Astrocyte (in vitro differentiated cells and primary cell): ENCODE measurements around the gene EVC2. TPM values are rescaled to one million over a fixed set of nuclear protein-coding genes. Genes with fewer than 3 reads are reported as not detected.

Experiments used
- DNase-seq: peaks from one replicate; pipeline ENCODE4 v3.0.0-alpha.2; 2010; ENCODE audit warnings: low read depth
- FAIRE-seq: peaks from 2 replicates; lab custom pipeline; 2011; peaks lifted over from hg19 to GRCh38; lab: Jason Lieb, UNC
- H2AFZ ChIP-seq: 2 replicates; pipeline ENCODE4 v1.6.0; 2012; ENCODE audit warnings: low read depth, low read length, inconsistent platforms
- H3K27ac ChIP-seq: 2 replicates; pipeline ENCODE4 v1.5.1; 2011; ENCODE audit warnings: low read depth, low read length, inconsistent platforms
- H3K27me3 ChIP-seq: 2 replicates; pipeline ENCODE4 v1.6.0; 2011; ENCODE audit warnings: low read length, inconsistent platforms; ENCODE audit not compliant: insufficient read depth
- H3K36me3 ChIP-seq: 2 replicates; pipeline ENCODE4 v1.5.1; 2011; ENCODE audit warnings: low read length, inconsistent platforms; ENCODE audit not compliant: insufficient read depth
- H3K4me1 ChIP-seq: 2 replicates; pipeline ENCODE4 v1.5.1; 2011; ENCODE audit warnings: low read length, inconsistent platforms; ENCODE audit not compliant: insufficient read depth
- H3K4me2 ChIP-seq: 2 replicates; pipeline ENCODE4 v1.6.0; 2012; ENCODE audit warnings: low read length, inconsistent platforms
- H3K4me3 ChIP-seq: 2 replicates; pipeline ENCODE4 v1.5.1; 2011; ENCODE audit warnings: low read depth, mild to moderate bottlenecking, low read length, inconsistent platforms; ENCODE audit not compliant: insufficient read depth
- H3K79me2 ChIP-seq: 2 replicates; pipeline ENCODE4 v1.6.0; 2012; ENCODE audit warnings: mild to moderate bottlenecking, low read length, inconsistent platforms; ENCODE audit not compliant: insufficient read depth
- H3K9ac ChIP-seq: 2 replicates; pipeline ENCODE4 v1.6.0; 2012; ENCODE audit warnings: mild to moderate bottlenecking, low read length, inconsistent platforms
- H3K9me3 ChIP-seq: 2 replicates; pipeline ENCODE4 v1.5.1; 2012; ENCODE audit warnings: low read depth, mild to moderate bottlenecking, low read length, inconsistent platforms; ENCODE audit not compliant: insufficient read depth
- H4K20me1 ChIP-seq: 2 replicates; pipeline ENCODE4 v1.6.0; 2012; ENCODE audit warnings: low read length, inconsistent platforms; ENCODE audit not compliant: insufficient read depth
- H3K27ac Mint-ChIP-seq: one replicate; pipeline ENCODE4 v1.8.0; 2021; ENCODE audit warnings: mild to moderate bottlenecking, mixed read lengths; ENCODE audit not compliant: unreplicated experiment
- H3K27me3 Mint-ChIP-seq: one replicate; pipeline ENCODE4 v1.8.0; 2021; ENCODE audit warnings: low read depth, mixed read lengths; ENCODE audit not compliant: unreplicated experiment
- H3K36me3 Mint-ChIP-seq: one replicate; pipeline ENCODE4 v1.8.0; 2021; ENCODE audit warnings: low read depth, mixed read lengths; ENCODE audit not compliant: unreplicated experiment
- H3K4me1 Mint-ChIP-seq: one replicate; pipeline ENCODE4 v1.8.0; 2021; ENCODE audit warnings: low read depth, mixed read lengths; ENCODE audit not compliant: unreplicated experiment
- H3K4me3 Mint-ChIP-seq: one replicate; pipeline ENCODE4 v1.8.0; 2021; ENCODE audit warnings: mild to moderate bottlenecking, moderate library complexity, mixed read lengths; ENCODE audit not compliant: unreplicated experiment
- H3K9me3 Mint-ChIP-seq: one replicate; pipeline ENCODE4 v1.8.0; 2021; ENCODE audit warnings: mild to moderate bottlenecking, mixed read lengths; ENCODE audit not compliant: unreplicated experiment
- EZH2 ChIP-seq: IDR thresholded peaks from 2 replicates; pipeline ENCODE4 v1.6.1; 2012; ENCODE audit warnings: mild to moderate bottlenecking, low read length, inconsistent platforms; ENCODE audit not compliant: insufficient read depth
- total RNA-seq: library from RNA; stranded (reverse); gene quantifications from 2 replicates; pipeline ENCODE4 v1.2.1, GENCODE V29; 2021
- TF ChIP-seq, protein P1 (sequence below): IDR thresholded peaks from 2 replicates; pipeline ENCODE4 v1.5.1; 2011; ENCODE audit warnings: low read depth, mild to moderate bottlenecking, inconsistent platforms, low read length, moderate library complexity; ENCODE audit not compliant: insufficient read depth

Gene EVC2
- total RNA-seq, 1 donor from 2014 or later: 3.3 TPM

DNA sequence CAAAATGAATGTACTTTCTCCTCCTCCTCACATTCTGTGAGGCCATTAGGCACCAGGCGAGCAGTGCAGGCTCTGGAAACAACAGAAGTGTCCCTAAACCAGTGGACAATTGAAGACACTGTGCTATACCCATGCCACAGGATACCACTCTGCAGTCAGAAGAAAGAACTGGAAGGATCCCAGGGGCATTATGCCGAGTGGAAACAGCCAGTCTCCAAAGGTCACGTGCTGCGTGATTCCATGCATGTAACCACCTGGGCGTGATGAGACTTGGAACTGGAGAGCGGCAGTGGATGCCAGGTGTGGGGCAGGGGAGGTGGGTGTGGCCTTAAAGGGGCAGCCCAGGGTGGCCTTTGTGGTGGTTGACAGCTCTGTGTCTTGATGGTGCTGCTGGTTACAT, 139.4 kb downstream of the EVC2 start:
- DNase-seq (no peak), FAIRE-seq (no peak)
- no peak overlapping the region for H3K4me2 ChIP-seq
- H3K4me3 ChIP-seq: no peak overlapping the region
- H3K36me3 ChIP-seq: peaks cover 6% of the 10 kb centered on the region
- H3K27ac ChIP-seq: no peak overlapping the region
- peaks cover 3% of the 10 kb centered on the region for H3K9me3 Mint-ChIP-seq
- TF ChIP-seq, protein P1, sequence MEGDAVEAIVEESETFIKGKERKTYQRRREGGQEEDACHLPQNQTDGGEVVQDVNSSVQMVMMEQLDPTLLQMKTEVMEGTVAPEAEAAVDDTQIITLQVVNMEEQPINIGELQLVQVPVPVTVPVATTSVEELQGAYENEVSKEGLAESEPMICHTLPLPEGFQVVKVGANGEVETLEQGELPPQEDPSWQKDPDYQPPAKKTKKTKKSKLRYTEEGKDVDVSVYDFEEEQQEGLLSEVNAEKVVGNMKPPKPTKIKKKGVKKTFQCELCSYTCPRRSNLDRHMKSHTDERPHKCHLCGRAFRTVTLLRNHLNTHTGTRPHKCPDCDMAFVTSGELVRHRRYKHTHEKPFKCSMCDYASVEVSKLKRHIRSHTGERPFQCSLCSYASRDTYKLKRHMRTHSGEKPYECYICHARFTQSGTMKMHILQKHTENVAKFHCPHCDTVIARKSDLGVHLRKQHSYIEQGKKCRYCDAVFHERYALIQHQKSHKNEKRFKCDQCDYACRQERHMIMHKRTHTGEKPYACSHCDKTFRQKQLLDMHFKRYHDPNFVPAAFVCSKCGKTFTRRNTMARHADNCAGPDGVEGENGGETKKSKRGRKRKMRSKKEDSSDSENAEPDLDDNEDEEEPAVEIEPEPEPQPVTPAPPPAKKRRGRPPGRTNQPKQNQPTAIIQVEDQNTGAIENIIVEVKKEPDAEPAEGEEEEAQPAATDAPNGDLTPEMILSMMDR: no peak
- no peak for TF ChIP-seq EZH2
- H3K4me1 ChIP-seq: no peaks in the 10 kb centered on the region
- H3K27me3 ChIP-seq: no peaks in the 10 kb centered on the region
- no peaks in the 10 kb centered on the region for H3K79me2 ChIP-seq
- H3K9me3 ChIP-seq: no peaks in the 10 kb centered on the region
- peaks cover 5% of the 10 kb centered on the region for H3K4me1 Mint-ChIP-seq
- H3K4me3 Mint-ChIP-seq: no peak overlapping the region
- no peak overlapping the region for H3K27ac Mint-ChIP-seq
- H3K36me3 Mint-ChIP-seq: peaks cover 22% of the 10 kb centered on the region
- no peak overlapping the region for H2AFZ ChIP-seq
- H4K20me1 ChIP-seq: peaks cover 3% of the 10 kb centered on the region
- no peak overlapping the region for H3K9ac ChIP-seq
- H3K27me3 Mint-ChIP-seq: no peaks in the 10 kb centered on the region

- no peak overlapping the region for H3K27ac Mint-ChIP-seq
- no peak overlapping the region for H3K9ac ChIP-seq
- FAIRE-seq: no peak
- H3K9me3 Mint-ChIP-seq: peaks cover 3% of the 10 kb centered on the region
- no peak overlapping the region for H3K27ac ChIP-seq
- H3K36me3 ChIP-seq: peaks cover 6% of the 10 kb centered on the region
- no peak overlapping the region for H2AFZ ChIP-seq
- peaks cover 22% of the 10 kb centered on the region for H3K36me3 Mint-ChIP-seq
- TF ChIP-seq EZH2: no peak
- TF ChIP-seq, protein P1: no peak
- no peak overlapping the region for H3K4me3 Mint-ChIP-seq
- no peaks in the 10 kb centered on the region for H3K27me3 Mint-ChIP-seq
- H4K20me1 ChIP-seq: peaks cover 3% of the 10 kb centered on the region
- H3K4me1 ChIP-seq: no peaks in the 10 kb centered on the region
- H3K27me3 ChIP-seq: no peaks in the 10 kb centered on the region
- DNase-seq: no peak
- no peak overlapping the region for H3K4me2 ChIP-seq
- no peak overlapping the region for H3K4me3 ChIP-seq
- no peaks in the 10 kb centered on the region for H3K79me2 ChIP-seq
- H3K9me3 ChIP-seq: no peaks in the 10 kb centered on the region
- H3K4me1 Mint-ChIP-seq: peaks cover 5% of the 10 kb centered on the region
Measured at GRCh38 chr4:5568336-5568735, 140.0 kb downstream of the EVC2 start.

DNA sequence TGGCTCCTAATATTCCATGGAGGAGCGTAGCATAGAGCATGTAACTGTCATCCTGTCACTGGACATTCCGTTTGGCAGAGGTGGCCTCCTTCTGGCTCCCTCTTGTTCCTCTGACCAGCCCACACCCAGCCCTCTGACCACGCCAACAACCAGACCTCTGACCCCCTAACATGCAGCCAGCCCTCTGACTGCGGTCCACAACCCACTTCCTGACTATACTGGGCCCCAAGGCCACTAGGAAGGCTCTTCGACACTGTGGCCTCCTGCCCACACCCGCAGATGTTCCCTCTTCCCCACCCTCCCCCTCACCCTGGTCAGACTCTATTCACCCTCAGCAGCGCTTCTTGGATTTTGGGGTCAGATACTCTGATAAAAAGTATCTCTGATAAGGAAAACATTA, 141.4 kb downstream of the EVC2 start:
- no peaks in the 10 kb centered on the region for H3K9me3 ChIP-seq
- Mint-ChIP-seq H3K27me3 (no peaks in the 10 kb centered on the region), H3K27ac (no peak overlapping the region), H3K36me3 (peaks cover 26% of the 10 kb centered on the region), H3K4me3 (no peak overlapping the region), H3K4me1 (peaks cover 2% of the 10 kb centered on the region), H3K9me3 (peaks cover 3% of the 10 kb centered on the region)
- no peaks in the 10 kb centered on the region for H3K4me1 ChIP-seq
- H4K20me1 ChIP-seq: peaks cover 3% of the 10 kb centered on the region
- H3K4me3 ChIP-seq: no peak overlapping the region
- no peaks in the 10 kb centered on the region for H3K79me2 ChIP-seq
- DNase-seq (no peak), FAIRE-seq (no peak)
- TF ChIP-seq, protein P1: no peak
- no peak for TF ChIP-seq EZH2
- H3K9ac ChIP-seq: no peak overlapping the region
- H2AFZ ChIP-seq: no peak overlapping the region
- H3K4me2 ChIP-seq: no peak overlapping the region
- H3K36me3 ChIP-seq: peaks cover 9% of the 10 kb centered on the region
- no peaks in the 10 kb centered on the region for H3K27me3 ChIP-seq
- H3K27ac ChIP-seq: no peak overlapping the region
